HepG2 (cell line): ENCODE measurements around the gene ACOT8. TPM values are rescaled to one million over a fixed set of nuclear protein-coding genes. Genes with fewer than 3 reads are reported as not detected.

ENCODE experiments used
- DNMT3B ChIP-seq: conservative IDR thresholded peaks from 2 replicates; pipeline ENCODE4 v1.6.1; 2016; ENCODE audit warnings: missing biosample characterization, control low read depth
- GATAD1 ChIP-seq: IDR thresholded peaks from 2 replicates; pipeline ENCODE4 v1.6.1; 2016; ENCODE audit warnings: missing genetic modification reagents, missing compliant biosample characterization
- HMG20B ChIP-seq: conservative IDR thresholded peaks from 2 replicates; pipeline ENCODE4 v1.6.1; 2016; ENCODE audit warnings: missing genetic modification reagents, missing compliant biosample characterization
- PHB2 ChIP-seq: fragments of 450-650 bp; IDR thresholded peaks from 2 replicates; pipeline ENCODE4 v1.6.1; 2018; ENCODE audit not compliant: partially characterized antibody
- PHF5A ChIP-seq: IDR thresholded peaks from one replicate; pipeline ENCODE4 v1.6.1; 2018; ENCODE audit warnings: low read depth, missing genetic modification reagents; ENCODE audit not compliant: unreplicated experiment
- POLR2AphosphoS2 ChIP-seq: IDR thresholded peaks from 2 replicates; pipeline ENCODE4 v1.6.1; 2011; ENCODE audit warnings: low read depth, low read length, improper control_type of control experiment
- REPIN1 ChIP-seq: sonication (generic); formaldehyde crosslinking; IDR thresholded peaks from 2 replicates; pipeline ENCODE4 v1.8.0; 2022; ENCODE audit warnings: missing genetic modification reagents, low read depth, mild to moderate bottlenecking, borderline replicate concordance
- SP1 ChIP-seq, 2 experiments: fragments of 450-650 bp in 1 of 2; sonication (generic) in 1 of 2; formaldehyde crosslinking in 1 of 2; IDR thresholded peaks; 2 replicates each; pipeline versions ENCODE4 v1.4.0 to v1.6.1; 2016 to 2020; ENCODE audit warnings: missing genetic modification reagents in 1 of 2
- TEAD3 ChIP-seq: optimal IDR thresholded peaks from 2 replicates; pipeline ENCODE3; 2016; ENCODE audit warnings: borderline replicate concordance
- THAP11 ChIP-seq: IDR thresholded peaks from 2 replicates; pipeline ENCODE4 v1.6.1; 2016; ENCODE audit warnings: missing biosample characterization, missing genetic modification reagents
- TOE1 ChIP-seq: sonication (generic); formaldehyde crosslinking; IDR thresholded peaks from 2 replicates; pipeline ENCODE4 v1.4.0; 2020; ENCODE audit warnings: mild to moderate bottlenecking, missing genetic modification reagents
- YEATS2 ChIP-seq: sonication (generic); formaldehyde crosslinking; IDR thresholded peaks from 2 replicates; pipeline ENCODE4 v1.4.0; 2020; ENCODE audit warnings: missing genetic modification reagents, borderline replicate concordance
- ZNF235 ChIP-seq: sonication (generic); formaldehyde crosslinking; IDR thresholded peaks from 2 replicates; pipeline ENCODE4 v1.8.1; 2023; ENCODE audit warnings: mild to moderate bottlenecking, missing genetic modification reagents, borderline replicate concordance
- ZNF552 ChIP-seq: sonication (generic); formaldehyde crosslinking; IDR thresholded peaks from 2 replicates; pipeline ENCODE4 v1.9.0; 2022; ENCODE audit warnings: missing genetic modification reagents, mild to moderate bottlenecking, borderline replicate concordance
- ZNF709 ChIP-seq: sonication (generic); formaldehyde crosslinking; IDR thresholded peaks from 2 replicates; pipeline ENCODE4 v1.5.0; 2020; ENCODE audit warnings: mild to moderate bottlenecking, missing genetic modification reagents
- ZSCAN20 ChIP-seq: sonication (generic); formaldehyde crosslinking; IDR thresholded peaks from 2 replicates; pipeline ENCODE4 v1.4.0; 2020; ENCODE audit warnings: missing genetic modification reagents, mild to moderate bottlenecking, borderline replicate concordance
- polyA plus RNA-seq, 8 experiments: library from polyadenylated mRNA; depleted of rRNA in 3 of 8; stranded (reverse) in 7 of 8; unstranded in 1 of 8; fragments of >200 nt; fragmentation: Illumina TruSeq in 4 of 8; extraction: Trizol in 4 of 8; gene quantifications; 2 replicates each; pipeline versions ENCODE4 v1.2.1 to v1.2.3, GENCODE V29; 2011 to 2016; ENCODE audit warnings: low read depth in 4 of 8, missing spikeins in 1 of 8, mixed read lengths in 1 of 8; ENCODE audit not compliant: insufficient read depth in 1 of 8
- total RNA-seq, 5 experiments: library from RNA; depleted of rRNA; stranded (reverse); fragments of >200 nt; fragmentation: Illumina TruSeq; extraction: Trizol; gene quantifications; 2 replicates each; pipeline ENCODE4 v1.2.3, GENCODE V29; 2016; ENCODE audit warnings: low read depth in 1 of 5
- TF ChIP-seq, protein P1 (sequence below): sonication (generic); formaldehyde crosslinking; IDR thresholded peaks from 2 replicates; pipeline ENCODE4 v1.4.0; 2020; ENCODE audit warnings: mild to moderate bottlenecking, missing genetic modification reagents
- TF ChIP-seq, protein P2 (sequence below): sonication (generic); formaldehyde crosslinking; IDR thresholded peaks from 2 replicates; pipeline ENCODE4 v1.5.0; 2020; ENCODE audit warnings: mild to moderate bottlenecking, missing genetic modification reagents, moderate library complexity
- TF ChIP-seq, protein P3 (sequence below): sonication (generic); formaldehyde crosslinking; IDR thresholded peaks from 2 replicates; pipeline ENCODE4 v1.4.0; 2020; ENCODE audit warnings: missing genetic modification reagents
- TF ChIP-seq, protein P4 (sequence below): IDR thresholded peaks from 2 replicates; pipeline ENCODE4 v1.6.1; 2016

Gene ACOT8
- total and polyA plus RNA-seq, 2 of the 13 experiments (the other 11 are each of a cell fraction or from before 2014, with no cell fraction given) = 31.4 to 45.5 TPM

DNA sequence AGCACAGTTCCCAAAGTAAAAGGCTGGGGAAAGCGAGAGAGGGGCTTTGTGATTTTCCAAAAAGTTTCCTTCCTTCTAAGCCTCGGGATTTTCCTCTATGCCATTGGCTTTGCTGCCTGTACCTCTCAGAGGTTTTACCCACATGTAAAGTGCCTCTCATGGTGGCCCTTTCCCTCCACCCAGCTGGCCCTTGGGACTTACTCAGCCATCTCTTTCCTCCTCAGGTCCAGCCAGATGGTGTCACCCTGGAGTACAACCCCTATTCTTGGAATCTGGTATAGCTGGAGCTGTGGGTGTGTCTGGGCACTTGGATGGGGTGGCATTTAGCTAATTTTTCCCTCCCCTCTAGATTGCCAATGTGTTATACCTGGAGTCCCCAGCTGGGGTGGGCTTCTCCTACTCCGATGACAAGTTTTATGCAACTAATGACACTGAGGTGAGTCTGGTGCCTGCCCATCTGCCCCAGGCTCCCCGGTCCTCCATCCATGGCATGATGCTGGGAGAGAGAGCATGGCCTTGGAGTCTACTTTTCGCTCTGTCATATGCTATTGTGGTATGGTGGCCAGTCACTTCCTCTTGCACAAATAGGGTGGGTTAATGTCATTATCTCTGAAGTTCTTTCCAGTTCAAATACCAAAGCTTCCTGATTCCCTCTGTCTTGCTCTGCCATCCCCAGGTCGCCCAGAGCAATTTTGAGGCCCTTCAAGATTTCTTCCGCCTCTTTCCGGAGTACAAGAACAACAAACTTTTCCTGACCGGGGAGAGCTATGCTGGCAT is 35.0 kb upstream of the ACOT8 start (continued):
- TF ChIP-seq, protein P1, sequence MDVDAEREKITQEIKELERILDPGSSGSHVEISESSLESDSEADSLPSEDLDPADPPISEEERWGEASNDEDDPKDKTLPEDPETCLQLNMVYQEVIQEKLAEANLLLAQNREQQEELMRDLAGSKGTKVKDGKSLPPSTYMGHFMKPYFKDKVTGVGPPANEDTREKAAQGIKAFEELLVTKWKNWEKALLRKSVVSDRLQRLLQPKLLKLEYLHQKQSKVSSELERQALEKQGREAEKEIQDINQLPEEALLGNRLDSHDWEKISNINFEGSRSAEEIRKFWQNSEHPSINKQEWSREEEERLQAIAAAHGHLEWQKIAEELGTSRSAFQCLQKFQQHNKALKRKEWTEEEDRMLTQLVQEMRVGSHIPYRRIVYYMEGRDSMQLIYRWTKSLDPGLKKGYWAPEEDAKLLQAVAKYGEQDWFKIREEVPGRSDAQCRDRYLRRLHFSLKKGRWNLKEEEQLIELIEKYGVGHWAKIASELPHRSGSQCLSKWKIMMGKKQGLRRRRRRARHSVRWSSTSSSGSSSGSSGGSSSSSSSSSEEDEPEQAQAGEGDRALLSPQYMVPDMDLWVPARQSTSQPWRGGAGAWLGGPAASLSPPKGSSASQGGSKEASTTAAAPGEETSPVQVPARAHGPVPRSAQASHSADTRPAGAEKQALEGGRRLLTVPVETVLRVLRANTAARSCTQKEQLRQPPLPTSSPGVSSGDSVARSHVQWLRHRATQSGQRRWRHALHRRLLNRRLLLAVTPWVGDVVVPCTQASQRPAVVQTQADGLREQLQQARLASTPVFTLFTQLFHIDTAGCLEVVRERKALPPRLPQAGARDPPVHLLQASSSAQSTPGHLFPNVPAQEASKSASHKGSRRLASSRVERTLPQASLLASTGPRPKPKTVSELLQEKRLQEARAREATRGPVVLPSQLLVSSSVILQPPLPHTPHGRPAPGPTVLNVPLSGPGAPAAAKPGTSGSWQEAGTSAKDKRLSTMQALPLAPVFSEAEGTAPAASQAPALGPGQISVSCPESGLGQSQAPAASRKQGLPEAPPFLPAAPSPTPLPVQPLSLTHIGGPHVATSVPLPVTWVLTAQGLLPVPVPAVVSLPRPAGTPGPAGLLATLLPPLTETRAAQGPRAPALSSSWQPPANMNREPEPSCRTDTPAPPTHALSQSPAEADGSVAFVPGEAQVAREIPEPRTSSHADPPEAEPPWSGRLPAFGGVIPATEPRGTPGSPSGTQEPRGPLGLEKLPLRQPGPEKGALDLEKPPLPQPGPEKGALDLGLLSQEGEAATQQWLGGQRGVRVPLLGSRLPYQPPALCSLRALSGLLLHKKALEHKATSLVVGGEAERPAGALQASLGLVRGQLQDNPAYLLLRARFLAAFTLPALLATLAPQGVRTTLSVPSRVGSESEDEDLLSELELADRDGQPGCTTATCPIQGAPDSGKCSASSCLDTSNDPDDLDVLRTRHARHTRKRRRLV (CRISPR knock-in tag) = no peak
- TF ChIP-seq YEATS2 (CRISPR knock-in tag) (no peak), TEAD3 (CRISPR knock-in tag) (peak; percentile 69), ZNF235 (CRISPR knock-in tag) (no peak), PHB2 (no peak), ZSCAN20 (CRISPR knock-in tag) (no peak), SP1 (IDR thresholded peaks at IDR 0.05) (no peak), SP1 (CRISPR knock-in tag; IDR thresholded peaks at IDR 0.05) (0 out of 2 replicates have a peak, but pooled peaks have one; percentile 16), POLR2AphosphoS2 (no peak), DNMT3B (CRISPR knock-in tag) (no peak), ZNF552 (CRISPR knock-in tag) (no peak), PHF5A (no peak), REPIN1 (no peak), HMG20B (peak; percentile 62; the same call in 1 of the 2 replicates), GATAD1 (CRISPR knock-in tag) (peak; percentile 44; the same call in 1 of the 2 replicates), TOE1 (CRISPR knock-in tag) (no peak), THAP11 (CRISPR knock-in tag) (no peak), ZNF709 (no peak)
- TF ChIP-seq, protein P2, sequence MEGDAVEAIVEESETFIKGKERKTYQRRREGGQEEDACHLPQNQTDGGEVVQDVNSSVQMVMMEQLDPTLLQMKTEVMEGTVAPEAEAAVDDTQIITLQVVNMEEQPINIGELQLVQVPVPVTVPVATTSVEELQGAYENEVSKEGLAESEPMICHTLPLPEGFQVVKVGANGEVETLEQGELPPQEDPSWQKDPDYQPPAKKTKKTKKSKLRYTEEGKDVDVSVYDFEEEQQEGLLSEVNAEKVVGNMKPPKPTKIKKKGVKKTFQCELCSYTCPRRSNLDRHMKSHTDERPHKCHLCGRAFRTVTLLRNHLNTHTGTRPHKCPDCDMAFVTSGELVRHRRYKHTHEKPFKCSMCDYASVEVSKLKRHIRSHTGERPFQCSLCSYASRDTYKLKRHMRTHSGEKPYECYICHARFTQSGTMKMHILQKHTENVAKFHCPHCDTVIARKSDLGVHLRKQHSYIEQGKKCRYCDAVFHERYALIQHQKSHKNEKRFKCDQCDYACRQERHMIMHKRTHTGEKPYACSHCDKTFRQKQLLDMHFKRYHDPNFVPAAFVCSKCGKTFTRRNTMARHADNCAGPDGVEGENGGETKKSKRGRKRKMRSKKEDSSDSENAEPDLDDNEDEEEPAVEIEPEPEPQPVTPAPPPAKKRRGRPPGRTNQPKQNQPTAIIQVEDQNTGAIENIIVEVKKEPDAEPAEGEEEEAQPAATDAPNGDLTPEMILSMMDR (CRISPR knock-in tag) = peak; percentile 73
- TF ChIP-seq, protein P3, sequence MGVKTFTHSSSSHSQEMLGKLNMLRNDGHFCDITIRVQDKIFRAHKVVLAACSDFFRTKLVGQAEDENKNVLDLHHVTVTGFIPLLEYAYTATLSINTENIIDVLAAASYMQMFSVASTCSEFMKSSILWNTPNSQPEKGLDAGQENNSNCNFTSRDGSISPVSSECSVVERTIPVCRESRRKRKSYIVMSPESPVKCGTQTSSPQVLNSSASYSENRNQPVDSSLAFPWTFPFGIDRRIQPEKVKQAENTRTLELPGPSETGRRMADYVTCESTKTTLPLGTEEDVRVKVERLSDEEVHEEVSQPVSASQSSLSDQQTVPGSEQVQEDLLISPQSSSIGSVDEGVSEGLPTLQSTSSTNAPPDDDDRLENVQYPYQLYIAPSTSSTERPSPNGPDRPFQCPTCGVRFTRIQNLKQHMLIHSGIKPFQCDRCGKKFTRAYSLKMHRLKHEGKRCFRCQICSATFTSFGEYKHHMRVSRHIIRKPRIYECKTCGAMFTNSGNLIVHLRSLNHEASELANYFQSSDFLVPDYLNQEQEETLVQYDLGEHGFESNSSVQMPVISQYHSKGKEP (CRISPR knock-in tag) = 0 out of 2 replicates have a peak, but pooled peaks have one; percentile 17
- TF ChIP-seq, protein P4, sequence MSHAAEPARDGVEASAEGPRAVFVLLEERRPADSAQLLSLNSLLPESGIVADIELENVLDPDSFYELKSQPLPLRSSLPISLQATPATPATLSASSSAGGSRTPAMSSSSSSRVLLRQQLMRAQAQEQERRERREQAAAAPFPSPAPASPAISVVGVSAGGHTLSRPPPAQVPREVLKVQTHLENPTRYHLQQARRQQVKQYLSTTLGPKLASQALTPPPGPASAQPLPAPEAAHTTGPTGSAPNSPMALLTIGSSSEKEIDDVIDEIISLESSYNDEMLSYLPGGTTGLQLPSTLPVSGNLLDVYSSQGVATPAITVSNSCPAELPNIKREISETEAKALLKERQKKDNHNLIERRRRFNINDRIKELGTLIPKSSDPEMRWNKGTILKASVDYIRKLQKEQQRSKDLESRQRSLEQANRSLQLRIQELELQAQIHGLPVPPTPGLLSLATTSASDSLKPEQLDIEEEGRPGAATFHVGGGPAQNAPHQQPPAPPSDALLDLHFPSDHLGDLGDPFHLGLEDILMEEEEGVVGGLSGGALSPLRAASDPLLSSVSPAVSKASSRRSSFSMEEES (CRISPR knock-in tag) = no peak
